Osteoblast (primary cell): ENCODE data around the gene RAB8B. TPM values are rescaled to one million over a fixed set of nuclear protein-coding genes. Genes with fewer than 3 reads are reported as not detected.

Experiments
- DNase-seq: peaks from one replicate; pipeline ENCODE4 v3.0.0; 2011; ENCODE audit warnings: low spot score, mixed read lengths; ENCODE audit not compliant: insufficient read length; ENCODE audit errors: missing footprints
- H2AFZ ChIP-seq: 2 replicates; pipeline ENCODE4 v1.6.0; 2011; ENCODE audit warnings: mild to moderate bottlenecking, low read length
- H3K27ac ChIP-seq: 2 replicates; pipeline ENCODE4 v1.5.1; 2011; ENCODE audit warnings: mild to moderate bottlenecking, low read depth, low read length, moderate library complexity
- H3K27me3 ChIP-seq: 2 replicates; pipeline ENCODE4 v1.6.0; 2012; ENCODE audit warnings: mild to moderate bottlenecking, control low read depth, inconsistent platforms, low read length, moderate library complexity; ENCODE audit not compliant: insufficient read depth
- H3K36me3 ChIP-seq: 2 replicates; pipeline ENCODE4 v1.5.1; 2011; ENCODE audit warnings: mild to moderate bottlenecking, low read length, control low read depth, moderate library complexity; ENCODE audit not compliant: insufficient read depth
- H3K4me1 ChIP-seq: 2 replicates; pipeline ENCODE4 v1.5.1; 2011; ENCODE audit warnings: mild to moderate bottlenecking, low read length, control low read depth, moderate library complexity; ENCODE audit not compliant: insufficient read depth
- H3K4me2 ChIP-seq: 2 replicates; pipeline ENCODE4 v1.6.0; 2011; ENCODE audit warnings: mild to moderate bottlenecking, low read length; ENCODE audit not compliant: insufficient read depth
- H3K4me3 ChIP-seq: fragments of 200-600 bp; sonication (generic); 3 replicates; pipeline ENCODE4 v1.5.1; 2012; ENCODE audit warnings: mild to moderate bottlenecking, low read length, inconsistent platforms; ENCODE audit not compliant: insufficient read depth
- H3K79me2 ChIP-seq: 2 replicates; pipeline ENCODE4 v1.6.0; 2012; ENCODE audit warnings: mild to moderate bottlenecking, low read length, control low read depth, inconsistent platforms; ENCODE audit not compliant: insufficient read depth
- H3K9me3 ChIP-seq: 2 replicates; pipeline ENCODE4 v1.5.1; 2011; ENCODE audit warnings: low read depth, low read length, control low read depth
- H4K20me1 ChIP-seq: 2 replicates; pipeline ENCODE4 v1.6.0; 2012; ENCODE audit warnings: mild to moderate bottlenecking, low read length, control low read depth; ENCODE audit not compliant: insufficient read depth
- total RNA-seq: library from RNA; depleted of rRNA; stranded (reverse); fragments of >200 nt; gene quantifications from 2 replicates; pipeline ENCODE4 v1.2.3, GENCODE V29; 2012
- TF ChIP-seq, protein P1 (sequence below): IDR thresholded peaks from 2 replicates; pipeline ENCODE4 v1.5.1; 2011; ENCODE audit warnings: mild to moderate bottlenecking, low read depth, low read length, moderate library complexity; ENCODE audit errors: extremely low read depth

Gene RAB8B
- total RNA-seq, 1 donor, result 57.5 TPM

- no peak overlapping the region for H3K27ac ChIP-seq
- no peaks in the 10 kb centered on the region for H3K27me3 ChIP-seq
- H3K79me2 ChIP-seq, result peaks cover 76% of the 10 kb centered on the region
- peak overlapping the region; percentile 100 for H3K4me2 ChIP-seq
- H3K4me1 ChIP-seq, result peaks cover 33% of the 10 kb centered on the region
- no peaks in the 10 kb centered on the region for H3K9me3 ChIP-seq
- TF ChIP-seq, protein P1, sequence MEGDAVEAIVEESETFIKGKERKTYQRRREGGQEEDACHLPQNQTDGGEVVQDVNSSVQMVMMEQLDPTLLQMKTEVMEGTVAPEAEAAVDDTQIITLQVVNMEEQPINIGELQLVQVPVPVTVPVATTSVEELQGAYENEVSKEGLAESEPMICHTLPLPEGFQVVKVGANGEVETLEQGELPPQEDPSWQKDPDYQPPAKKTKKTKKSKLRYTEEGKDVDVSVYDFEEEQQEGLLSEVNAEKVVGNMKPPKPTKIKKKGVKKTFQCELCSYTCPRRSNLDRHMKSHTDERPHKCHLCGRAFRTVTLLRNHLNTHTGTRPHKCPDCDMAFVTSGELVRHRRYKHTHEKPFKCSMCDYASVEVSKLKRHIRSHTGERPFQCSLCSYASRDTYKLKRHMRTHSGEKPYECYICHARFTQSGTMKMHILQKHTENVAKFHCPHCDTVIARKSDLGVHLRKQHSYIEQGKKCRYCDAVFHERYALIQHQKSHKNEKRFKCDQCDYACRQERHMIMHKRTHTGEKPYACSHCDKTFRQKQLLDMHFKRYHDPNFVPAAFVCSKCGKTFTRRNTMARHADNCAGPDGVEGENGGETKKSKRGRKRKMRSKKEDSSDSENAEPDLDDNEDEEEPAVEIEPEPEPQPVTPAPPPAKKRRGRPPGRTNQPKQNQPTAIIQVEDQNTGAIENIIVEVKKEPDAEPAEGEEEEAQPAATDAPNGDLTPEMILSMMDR, result no peak
- H3K4me3 ChIP-seq, result no peak overlapping the region
- no peaks in the 10 kb centered on the region for H3K36me3 ChIP-seq
- H2AFZ ChIP-seq, result no peak overlapping the region
- DNase-seq, result no peak
- peaks cover 36% of the 10 kb centered on the region for H4K20me1 ChIP-seq
Measured at GRCh38 chr15:63191895-63192618, 2.7 kb downstream of the RAB8B start.

DNA sequence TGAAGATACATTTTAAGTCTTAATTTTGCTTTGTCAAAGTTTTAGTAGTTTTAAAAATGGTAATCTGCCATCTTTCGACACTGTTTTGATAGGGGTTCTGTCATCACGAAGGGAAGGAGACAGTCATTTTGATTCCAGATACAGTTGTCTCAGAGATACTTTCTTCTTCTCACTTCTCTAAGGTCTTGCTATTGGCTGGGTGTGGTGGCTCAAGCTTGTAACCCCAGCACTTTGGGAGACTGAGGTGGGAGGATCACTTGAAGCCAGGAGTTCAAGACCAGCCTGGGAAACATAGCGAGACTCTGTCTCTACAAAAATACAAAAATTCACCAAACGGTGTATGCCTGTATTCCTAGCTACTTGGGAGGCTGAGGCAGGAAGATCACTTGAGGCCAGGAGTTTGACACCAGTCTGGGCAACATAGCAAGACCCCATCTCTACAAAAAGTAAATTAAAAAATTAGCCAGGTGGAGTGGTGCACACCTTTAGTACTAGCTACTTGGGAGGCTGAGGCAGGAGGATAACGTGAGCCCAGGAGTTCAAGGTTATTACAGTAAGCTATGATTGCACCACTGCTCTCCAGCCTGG is 3.3 kb downstream of the RAB8B start:
- H3K4me1 ChIP-seq, result peaks cover 33% of the 10 kb centered on the region
- H2AFZ ChIP-seq, result no peak overlapping the region
- H3K4me3 ChIP-seq, result no peak overlapping the region
- peaks cover 36% of the 10 kb centered on the region for H4K20me1 ChIP-seq
- H3K27ac ChIP-seq, result no peak overlapping the region
- H3K4me2 ChIP-seq, result no peak overlapping the region
- no peaks in the 10 kb centered on the region for H3K36me3 ChIP-seq
- no peaks in the 10 kb centered on the region for H3K27me3 ChIP-seq
- no peak for DNase-seq
- peaks cover 80% of the 10 kb centered on the region for H3K79me2 ChIP-seq
- H3K9me3 ChIP-seq, result no peaks in the 10 kb centered on the region
- TF ChIP-seq, protein P1, result no peak

- Histone ChIP-seq H2AFZ (no peak overlapping the region), H3K27me3 (no peaks in the 10 kb centered on the region), H3K27ac (no peak overlapping the region), H3K4me2 (peak overlapping the region; percentile 64), H4K20me1 (peaks cover 42% of the 10 kb centered on the region), H3K4me1 (peaks cover 27% of the 10 kb centered on the region), H3K36me3 (no peaks in the 10 kb centered on the region), H3K9me3 (no peaks in the 10 kb centered on the region), H3K4me3 (no peak overlapping the region), H3K79me2 (peaks cover 95% of the 10 kb centered on the region)
- no peak for DNase-seq
- TF ChIP-seq, protein P1, result no peak
Measured at GRCh38 chr15:63194302-63194701, 4.9 kb downstream of the RAB8B start.

- Histone ChIP-seq H3K9me3 (no peaks in the 10 kb centered on the region), H4K20me1 (peaks cover 42% of the 10 kb centered on the region), H3K79me2 (peaks cover 95% of the 10 kb centered on the region), H3K4me1 (peaks cover 27% of the 10 kb centered on the region), H3K27ac (no peak overlapping the region), H2AFZ (no peak overlapping the region), H3K4me3 (no peak overlapping the region), H3K27me3 (no peaks in the 10 kb centered on the region), H3K4me2 (no peak overlapping the region), H3K36me3 (no peaks in the 10 kb centered on the region)
- DNase-seq, result no peak
- TF ChIP-seq, protein P1, result no peak
Measured at GRCh38 chr15:63194880-63195568, 5.6 kb downstream of the RAB8B start.
